ENCODE data around the gene BTG1. TPM values are rescaled to one million over a fixed set of nuclear protein-coding genes. Genes with fewer than 3 reads are reported as not detected.

BTG1 gene, protein sequence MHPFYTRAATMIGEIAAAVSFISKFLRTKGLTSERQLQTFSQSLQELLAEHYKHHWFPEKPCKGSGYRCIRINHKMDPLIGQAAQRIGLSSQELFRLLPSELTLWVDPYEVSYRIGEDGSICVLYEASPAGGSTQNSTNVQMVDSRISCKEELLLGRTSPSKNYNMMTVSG
- total RNA-seq: 96.5 and 97.7 TPM in 2 replicates

DNA sequence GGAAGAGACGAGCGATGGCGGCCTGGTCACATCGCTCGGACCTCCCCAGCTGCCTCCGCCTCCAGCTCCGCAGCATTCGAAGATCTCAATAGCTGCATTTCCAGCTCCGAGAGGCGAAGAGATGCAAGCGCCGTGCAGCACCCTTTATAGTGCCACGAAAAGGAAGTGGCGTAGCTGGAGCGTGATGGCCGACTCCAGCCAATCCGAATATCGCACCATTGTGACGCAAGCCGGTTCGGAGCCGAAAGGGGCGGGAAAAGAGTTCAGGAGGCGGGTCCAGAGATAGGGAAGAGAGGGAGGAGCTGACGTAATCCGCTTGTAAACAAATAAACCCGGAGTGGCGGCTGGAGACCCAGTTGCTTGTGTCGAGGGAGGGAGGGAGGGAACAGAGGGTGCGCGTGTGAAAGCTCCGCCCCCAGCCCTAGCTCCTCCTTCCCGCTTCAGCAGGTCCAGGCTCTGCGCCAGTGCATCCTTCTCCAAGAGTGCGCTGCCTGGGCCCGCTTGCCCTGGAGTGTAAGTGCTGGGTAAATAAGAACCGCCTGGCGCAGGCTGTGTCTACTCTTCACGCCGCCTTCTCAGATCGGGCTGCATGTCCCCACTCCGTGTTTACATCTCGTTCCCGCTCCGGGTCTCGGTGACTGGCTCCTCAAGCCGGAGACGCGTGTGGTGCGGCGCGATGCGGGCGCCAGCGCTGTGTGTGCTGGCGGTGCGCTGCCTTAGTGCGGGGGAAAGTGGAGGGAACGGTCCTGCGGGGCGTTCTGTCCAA, at the start of gene BTG1:
TSS of gene BTG1 (minus strand) at position 116 of the 766 bp plus-strand sequence. CDS start 311 bp downstream, outside the sequence.
- intact Hi-C loops (cut with micrococcal nuclease): loop anchor here (1.0 to 5.0 kb wide), 15 partner anchors 39 to 1531 kb away; partner anchors contain the start of genes CRADD and EEA1

DNA sequence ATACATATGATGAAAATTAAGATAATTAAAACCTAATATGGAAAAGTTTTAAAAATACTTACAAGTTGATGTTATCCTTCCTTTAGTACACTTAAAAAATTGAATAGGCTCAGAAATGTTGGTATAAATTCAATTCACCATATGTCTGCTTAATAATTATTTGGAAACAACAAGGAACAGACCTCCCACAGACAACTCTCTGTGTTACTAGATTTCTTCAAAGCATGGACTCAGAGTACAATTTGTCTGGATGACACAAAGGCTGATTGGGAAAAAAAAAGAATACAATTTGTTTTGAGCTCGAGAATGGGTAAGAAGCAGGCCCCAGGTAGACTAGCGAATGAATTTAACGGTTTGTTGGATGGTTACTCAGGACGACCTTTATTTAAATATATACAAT, 48.9 kb upstream of the BTG1 start:
- intact Hi-C loops (cut with micrococcal nuclease): no loop called here

DNA sequence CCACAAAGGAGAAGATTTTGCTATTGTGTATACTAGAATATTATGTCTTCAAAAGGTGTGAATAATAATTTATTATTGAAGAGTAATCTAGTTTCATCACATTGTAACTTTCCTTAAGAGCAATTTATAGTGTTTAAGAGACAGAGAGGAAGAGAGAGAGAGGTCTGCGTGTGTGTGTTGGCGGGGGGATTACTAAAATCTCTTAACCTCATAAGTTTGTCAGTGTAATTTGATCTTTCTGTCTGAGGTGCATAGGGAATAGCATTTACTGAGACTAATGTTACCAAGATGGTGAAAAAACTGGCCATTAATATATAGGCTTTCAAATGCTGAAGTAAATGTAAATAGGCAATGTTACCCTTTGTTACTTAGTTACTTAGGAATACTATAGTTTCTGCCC, 48.2 kb upstream of the BTG1 start:
- intact Hi-C loops (cut with micrococcal nuclease): no loop called here

DNA sequence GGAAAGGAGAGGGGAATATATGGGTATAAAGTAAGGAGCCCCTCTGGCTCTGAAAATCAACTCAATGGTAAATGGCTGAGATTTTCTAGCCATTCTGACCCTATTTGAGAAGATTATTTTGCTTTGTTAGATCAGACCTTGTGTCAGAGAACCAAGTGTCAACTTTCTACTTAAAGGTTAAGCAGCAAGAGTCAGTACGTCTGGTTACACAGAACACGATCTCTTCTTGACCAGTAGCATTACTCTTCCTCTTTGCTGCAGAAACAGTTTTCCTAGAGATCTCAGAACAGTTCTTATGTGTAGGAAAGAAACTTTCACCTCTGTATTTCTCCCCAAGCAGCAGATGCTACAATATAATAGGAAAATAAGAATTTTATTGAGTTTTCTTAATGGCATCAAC, 47.4 kb upstream of the BTG1 start:
- intact Hi-C loops (cut with micrococcal nuclease): no loop called here

DNA sequence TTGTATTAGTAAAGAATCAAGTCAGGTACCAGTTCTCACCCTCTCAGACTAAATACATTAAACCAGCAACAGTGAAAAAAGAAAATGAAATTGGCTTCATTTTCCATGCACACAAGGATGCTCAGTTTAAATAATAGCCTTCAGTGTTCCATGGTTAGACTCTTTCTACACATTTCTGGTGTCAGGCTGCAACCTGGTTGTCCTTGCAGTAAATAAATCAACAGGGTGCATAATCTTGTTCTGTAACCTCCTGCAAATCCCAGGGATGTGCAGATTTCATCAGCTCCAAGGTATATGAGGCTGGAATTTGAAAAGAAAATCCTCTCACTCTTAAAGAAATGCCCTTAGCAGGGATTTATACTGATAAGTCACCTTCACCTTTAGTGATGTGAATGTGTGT, 46.7 kb upstream of the BTG1 start:
- intact Hi-C loops (cut with micrococcal nuclease): no loop called here

DNA sequence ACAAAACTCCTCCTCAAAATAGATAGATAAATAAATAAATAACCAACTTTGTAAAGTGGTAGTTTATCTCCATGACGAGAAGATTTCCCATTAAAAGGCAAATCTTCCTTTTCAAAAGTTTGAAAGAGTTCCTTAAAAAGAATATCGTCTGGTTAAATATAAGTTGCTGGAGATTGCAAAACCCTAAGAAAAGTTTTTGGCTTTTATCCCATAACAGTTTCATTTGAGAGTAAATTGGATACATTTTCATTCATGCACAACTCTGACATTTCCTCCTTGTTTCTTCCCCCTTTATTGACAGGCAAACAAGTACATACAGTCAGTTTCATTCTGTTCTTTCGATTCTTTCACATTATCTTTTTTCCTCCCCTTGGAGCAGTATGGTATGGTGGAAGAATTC, 45.4 kb upstream of the BTG1 start:
- intact Hi-C loops (cut with micrococcal nuclease): no loop called here

DNA sequence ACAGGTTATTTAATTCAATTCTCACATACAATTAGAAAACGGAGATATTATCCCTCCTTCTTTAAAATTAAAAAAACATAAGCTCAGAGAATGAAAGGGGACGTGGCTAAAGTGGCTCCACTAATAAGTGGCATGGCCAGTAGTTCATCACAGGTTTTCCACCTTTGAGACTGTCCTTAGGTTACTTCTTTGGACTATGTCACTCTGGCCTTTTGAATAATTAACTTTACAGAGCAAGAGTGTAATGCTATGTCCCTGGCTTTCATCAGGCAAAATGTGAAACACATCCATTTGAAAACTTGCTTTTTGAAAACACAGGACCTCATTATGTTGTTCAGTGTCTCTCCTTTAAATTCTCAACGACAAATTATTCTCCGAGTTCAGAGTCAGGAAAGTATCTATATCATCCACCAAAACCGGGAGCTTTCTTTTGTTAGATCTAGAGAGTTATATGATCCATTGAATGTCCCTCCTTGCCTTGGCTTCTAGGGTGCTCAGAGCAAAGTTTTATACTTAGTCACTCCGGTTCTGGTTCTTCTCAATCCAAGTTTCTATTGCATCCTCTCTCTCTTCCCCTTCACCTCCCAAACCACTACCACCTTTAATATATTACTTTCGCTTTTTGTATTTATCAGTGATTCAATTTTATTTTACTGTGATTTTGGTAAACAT, 43.0 kb upstream of the BTG1 start:
- intact Hi-C loops (cut with micrococcal nuclease): no loop called here

DNA sequence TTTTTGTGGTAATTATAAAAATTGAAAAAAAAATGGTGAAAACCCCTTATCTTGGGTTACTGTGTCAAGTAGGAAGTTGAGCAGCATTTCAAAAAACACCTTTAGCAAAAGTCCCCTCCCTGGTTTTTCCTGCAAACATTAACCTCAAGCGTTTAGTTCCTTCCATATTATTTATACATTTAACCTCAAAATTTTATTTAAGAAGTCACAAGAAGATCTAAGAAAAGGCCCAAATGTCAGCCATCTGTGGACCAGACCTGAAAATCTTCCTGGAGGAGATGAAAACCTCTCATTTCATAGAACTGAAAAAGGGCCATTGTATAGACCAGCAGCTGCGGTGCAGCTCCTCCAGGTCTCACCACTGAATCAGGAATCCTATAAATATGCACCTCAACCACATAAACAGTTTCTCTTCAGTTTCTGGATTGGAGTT, 40.4 kb upstream of the BTG1 start:
- intact Hi-C loops (cut with micrococcal nuclease): no loop called here

DNA sequence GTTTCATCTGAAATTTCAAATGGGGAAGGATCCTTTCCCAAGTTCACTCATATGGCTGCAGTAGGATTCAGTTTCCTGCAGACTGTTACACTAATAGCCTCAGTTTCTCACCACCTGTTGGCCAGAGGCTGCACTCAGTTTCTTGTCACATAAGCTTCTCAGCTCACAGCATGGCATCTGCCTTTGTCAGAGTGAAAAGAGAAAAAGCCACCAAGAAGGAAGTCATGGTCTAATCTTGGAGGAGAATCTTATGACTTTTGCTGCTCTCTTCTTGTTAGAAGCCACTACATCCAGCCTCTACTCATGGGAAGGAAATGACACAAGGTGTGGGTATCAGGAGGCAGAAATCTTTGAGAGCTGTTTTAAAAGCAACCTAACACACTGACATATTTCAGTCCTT, 39.4 kb upstream of the BTG1 start:
- intact Hi-C loops (cut with micrococcal nuclease): loop anchor here (1.0 to 2.0 kb wide), 6 partner anchors 23 to 385 kb away; no protein-coding TSS in a partner anchor

DNA sequence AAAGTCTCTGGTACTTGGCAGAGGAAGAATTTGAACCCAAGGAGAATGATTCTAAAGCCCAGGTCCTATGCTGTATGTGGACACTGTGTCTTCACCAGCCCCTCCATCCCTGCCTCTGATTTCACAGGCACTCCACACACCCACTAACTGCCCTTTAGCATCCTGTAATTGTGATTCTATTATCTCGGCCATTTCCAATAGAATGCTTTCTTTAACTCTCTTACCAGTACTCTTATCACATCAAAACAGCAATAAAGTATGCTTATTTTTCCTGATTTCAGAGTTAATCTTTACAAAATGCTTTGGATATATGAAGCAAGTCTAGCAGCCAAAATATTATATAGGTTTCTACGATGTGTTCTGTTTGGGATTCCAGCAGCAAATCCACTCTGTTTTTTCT, 37.9 kb upstream of the BTG1 start:
- intact Hi-C loops (cut with micrococcal nuclease): no loop called here

DNA sequence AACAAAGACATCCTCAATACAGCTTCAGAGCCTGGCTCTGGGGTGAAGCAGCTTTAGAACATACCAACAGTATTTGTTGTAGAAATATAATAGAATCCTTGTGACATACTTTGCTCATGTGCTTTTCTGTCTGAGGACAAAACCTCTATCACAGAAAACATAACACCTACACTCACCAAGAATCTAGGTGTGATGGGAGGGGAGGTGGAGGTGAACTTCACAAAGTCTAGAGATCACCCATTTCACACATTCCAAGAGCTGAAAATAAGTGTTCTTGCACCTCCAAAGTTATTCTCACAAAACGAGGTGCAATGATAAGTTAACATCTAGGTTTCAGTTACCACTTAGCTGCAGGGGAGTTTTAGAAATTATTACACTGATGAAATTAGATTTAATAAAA, 32.7 kb upstream of the BTG1 start:
- intact Hi-C loops (cut with micrococcal nuclease): no loop called here

DNA sequence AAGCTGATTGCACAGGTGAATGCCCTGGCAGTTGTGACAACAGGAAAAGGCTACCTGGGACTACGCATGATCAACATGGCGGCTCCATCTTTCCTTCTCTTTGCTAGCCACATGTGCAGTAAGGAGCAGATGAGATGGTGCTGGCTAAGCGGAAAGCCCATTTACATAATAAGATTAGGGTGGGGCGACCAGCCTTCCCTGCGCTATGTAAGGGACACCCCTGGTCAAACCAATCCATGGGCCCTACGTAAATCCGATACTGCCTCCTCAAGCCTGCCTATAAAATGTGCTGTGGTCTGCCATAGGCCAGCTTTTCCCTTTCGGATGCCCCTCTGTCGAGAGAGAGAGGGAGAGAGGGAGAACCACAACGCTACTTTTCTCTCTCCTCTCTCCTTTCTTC, 31.0 kb upstream of the BTG1 start:
- intact Hi-C loops (cut with micrococcal nuclease): no loop called here

DNA sequence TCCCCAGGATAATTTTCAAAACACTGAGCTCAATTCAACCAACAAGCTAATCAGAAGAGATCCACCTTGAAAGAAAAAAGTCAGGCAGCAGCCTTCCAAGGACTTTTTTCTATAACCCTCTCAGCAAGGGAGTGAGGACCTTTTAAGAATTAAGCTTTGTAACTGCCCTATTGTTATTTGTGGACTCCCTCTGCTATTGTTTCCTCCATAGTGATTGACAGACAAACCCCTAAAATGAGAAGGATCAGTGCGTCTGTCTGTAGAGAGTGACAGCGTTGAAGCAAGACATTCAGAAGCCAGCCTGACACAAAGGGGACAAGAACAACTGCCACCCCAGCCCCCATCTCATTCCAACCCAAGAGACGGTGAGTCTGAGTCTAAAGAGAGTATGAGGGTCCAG, 30.3 kb upstream of the BTG1 start:
- intact Hi-C loops (cut with micrococcal nuclease): no loop called here

DNA sequence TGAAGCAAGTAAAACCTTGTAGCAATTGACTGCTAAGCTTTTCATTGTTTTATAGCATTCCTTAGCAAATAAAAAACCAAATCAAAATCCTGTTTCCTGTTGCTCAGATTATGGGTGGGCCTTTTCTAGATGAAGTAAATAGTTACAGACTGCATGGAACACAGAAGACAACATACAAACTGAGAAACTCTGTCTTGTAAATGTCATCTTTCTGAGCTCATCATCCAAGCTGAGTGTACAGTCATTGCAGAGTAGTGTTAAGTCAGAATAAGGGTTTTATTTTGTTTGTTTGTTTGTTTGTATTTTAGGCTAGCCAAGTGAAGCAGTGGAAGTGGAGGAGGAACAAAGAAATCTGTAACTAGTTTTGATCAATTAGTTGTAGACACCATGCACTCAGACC, 24.4 kb upstream of the BTG1 start:
- intact Hi-C loops (cut with micrococcal nuclease): no loop called here

DNA sequence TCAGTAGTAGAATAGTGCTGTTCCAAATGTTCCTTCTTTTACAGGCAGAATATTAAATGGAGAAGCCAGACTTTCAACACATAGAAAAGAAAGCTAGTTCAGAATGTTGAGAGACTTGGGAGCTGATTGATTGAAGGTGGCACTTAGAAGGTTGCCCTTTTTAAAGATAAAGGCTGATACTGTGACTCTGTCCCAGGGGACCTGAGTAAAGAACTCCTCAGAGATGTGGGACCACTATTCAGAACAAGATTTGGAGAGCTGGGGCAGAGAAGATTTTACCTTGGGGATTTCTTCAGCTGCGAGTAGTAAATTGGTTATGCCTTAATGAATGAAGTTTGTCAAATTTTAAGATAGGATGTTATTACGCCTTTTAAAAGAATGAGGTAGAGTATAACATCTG, 21.4 kb upstream of the BTG1 start:
- intact Hi-C loops (cut with micrococcal nuclease): no loop called here

DNA sequence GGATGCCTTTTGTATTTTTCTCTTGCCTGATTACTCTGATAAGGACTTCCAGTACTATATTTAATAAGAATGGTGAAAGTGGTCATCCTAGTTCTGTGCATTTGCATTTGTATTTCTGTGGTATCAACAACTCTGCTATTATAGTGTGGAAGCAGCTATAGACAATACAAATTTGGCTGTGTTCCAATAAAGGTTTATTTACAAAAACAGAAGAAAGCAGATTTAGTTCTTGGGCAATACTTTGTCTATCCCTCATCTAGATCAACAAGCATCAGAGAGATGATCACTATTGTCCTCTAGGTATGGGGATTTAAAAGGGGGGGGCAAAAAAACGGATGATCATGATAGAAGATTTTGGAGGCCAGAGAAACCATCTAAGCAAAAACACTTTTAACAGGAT, 19.1 kb upstream of the BTG1 start:
- intact Hi-C loops (cut with micrococcal nuclease): no loop called here

DNA sequence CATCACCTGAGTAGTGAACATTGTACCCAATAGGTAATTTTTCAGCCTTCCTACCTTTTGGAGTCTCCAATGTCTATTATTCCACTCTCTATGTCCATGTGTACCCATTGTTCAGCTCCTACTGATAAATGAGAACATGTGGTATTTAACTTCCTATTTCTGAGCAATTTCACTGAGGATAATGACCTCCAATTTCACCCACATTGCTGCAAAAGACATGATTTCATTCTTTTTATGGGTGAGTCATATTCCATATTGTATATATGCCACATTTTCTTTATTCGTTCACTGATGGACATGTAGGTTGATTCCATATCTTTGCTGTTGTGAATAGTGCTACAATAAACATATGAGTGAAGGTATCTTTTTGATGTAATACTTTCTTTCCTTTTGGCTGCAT, 16.4 kb upstream of the BTG1 start:
- intact Hi-C loops (cut with micrococcal nuclease): no loop called here

DNA sequence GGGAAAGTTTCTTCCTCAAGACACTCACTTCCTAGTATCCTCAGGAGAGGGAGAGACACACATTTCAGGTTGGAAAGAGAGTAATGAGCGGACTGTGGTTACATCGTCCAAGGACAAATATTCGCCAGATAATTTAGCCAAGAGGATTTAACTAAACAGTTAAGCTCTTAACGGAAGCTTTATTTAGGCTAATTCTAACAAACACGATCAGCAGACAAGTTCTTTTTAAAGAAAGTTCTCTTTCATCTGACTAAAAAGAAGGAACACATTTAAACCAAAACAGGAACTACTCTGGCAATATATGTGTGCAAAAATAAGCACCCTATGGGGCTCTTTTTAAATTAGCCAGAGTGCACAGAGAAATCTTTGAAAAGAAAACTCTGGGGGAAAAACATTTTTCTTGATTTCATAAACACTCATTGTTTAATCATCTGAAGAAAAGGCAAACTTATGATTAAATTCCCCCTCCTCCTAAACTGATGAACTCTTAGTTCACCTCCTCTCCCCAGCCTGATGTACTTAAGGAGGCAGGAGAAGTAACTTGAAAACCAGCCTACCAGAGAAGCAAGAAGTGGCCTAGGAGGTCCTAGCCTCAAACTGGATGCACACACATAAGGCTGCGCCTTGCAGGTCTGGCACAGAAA, 13.3 kb upstream of the BTG1 start:
- intact Hi-C loops (cut with micrococcal nuclease): no loop called here

DNA sequence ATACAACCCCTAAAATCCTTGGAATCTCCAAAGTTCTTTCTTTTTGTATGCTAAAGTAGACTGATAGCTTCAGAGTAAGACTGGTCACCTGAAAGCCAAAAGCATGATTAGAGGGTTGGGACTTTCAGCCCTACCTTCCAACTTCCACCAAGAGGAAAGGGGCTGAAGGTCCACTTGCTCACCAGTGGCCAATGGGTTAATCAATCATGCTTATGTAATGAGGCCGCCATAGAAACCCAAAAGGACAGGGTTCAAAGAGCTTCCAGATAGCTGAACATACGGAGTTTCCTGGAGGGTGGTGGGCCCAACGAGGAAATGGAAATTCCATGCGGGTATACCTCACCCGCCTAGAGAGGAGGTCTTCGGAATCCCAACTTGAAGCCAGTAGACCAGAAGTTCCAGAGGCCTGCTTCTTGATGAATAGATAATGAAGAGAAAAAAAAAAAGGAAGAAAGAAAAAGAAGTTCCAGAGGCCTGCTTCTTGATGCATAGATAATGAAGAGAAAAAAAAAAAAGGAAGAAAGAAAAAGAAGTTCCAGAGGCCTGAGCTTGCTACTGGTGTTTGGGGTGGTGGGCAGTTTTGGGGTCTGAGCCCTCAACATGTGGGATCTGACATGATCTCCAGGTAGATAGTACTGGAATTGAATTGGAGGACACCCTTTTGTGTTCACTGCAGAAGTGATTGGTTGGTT, 11.2 kb upstream of the BTG1 start:
- intact Hi-C loops (cut with micrococcal nuclease): no loop called here

DNA sequence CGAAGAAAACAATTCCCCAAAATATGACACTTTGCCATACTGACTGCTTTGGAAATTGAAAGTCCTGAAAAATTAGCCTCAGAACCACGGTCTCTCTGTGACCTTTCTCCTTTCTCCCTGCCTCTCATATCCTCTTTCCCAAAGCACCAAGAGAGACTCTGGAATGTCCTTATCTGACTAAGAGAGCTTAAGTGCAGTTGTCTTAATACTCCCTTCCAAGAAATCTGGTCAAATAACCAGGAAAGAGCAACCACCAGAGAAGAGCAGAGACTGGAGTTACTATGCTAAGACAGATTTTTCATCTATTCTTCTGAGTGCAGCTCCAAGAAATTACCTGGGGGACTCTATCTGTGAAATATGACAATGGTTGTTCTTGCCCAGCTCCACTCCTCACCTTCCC, 10.5 kb upstream of the BTG1 start:
- intact Hi-C loops (cut with micrococcal nuclease): no loop called here

DNA sequence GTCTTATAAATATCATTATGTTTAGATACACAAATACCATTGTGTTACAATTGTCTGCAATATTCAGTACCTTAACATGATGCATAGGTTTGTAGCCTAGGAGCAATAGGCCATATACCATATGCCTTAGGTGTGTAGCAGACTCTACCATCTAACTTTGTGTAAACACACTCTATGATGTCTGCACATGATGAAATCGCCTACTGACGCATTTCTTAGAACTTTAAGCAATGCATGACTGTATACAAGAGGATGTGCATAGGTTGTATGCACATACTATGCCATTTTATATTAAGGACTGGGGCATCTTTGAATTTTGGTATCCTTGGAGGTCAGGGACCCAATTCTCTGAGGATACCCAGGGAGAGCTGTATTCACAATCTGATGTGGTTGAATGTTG, 10.1 kb upstream of the BTG1 start:
- intact Hi-C loops (cut with micrococcal nuclease): no loop called here

Measured in T-helper 2 cell treated with Interferon-gamma antibody and Interleukin-4, amounts not matched to agents 100 ng/mL and 5 ng/mL, for 36 hours (primary cell).